Measurements from ENCODE around the gene USP22. TPM values are rescaled to one million over a fixed set of nuclear protein-coding genes. Genes with fewer than 3 reads are reported as not detected.
"Not testable (repeated sequence)": the region's sequence is repeated elsewhere in the genome, so short reads cannot be mapped to it uniquely, and the experiment has no call there.

Gene USP22
- total and polyA plus RNA-seq, 2 donors (not counting 1 experiment from before 2014, with no cell fraction given), result 235 TPM

DNA sequence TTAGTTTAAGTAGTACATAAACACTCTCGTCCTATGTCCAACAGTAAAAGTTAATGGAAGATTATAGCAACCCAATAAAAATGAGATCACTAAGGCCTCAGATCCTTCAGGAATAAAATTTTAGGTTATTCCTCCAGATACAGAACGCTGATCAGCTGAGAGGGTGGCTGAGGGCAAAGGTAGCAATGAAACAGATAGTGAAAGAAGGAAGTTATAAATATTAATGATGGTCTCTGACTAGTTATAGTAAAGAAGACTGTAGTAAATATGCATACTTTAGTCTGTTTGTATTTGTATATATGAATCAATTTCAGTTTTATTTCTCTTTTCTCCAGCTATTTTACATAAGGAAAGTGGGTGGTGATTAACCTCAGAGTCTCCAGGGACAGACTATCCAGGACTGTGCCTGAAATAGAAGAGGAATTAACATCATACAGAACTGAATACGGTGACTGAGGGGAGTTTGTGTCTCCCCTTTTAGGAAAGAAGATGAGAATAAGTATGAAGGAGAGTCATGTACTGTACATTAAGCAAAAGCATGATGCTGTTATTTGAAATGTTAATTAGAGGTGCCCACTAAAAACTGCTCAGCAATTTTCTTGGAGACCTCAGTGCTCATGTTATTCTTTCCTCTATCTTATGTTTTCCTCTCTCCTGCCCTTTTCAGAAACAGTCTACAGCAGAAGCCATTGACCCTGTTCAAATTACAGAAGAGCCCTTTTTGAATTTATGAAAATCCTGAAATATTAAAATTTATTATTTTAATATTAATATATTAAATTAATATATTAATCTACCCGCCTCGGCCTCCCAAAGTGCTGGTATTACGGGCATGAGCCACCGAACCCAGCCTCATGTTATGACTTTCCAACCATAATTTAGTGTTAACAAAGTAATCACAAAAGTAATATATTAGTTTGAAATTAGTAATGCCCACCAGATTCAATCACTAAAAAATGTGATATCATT is 47.4 kb upstream of the USP22 start:
- Histone ChIP-seq H3K9me3 (ENCODE audit: control insufficient read depth, insufficient read depth, low read depth, low read length) (no peaks in the 10 kb centered on the region), H3K27me3 (ENCODE audit: control insufficient read depth, insufficient read depth, low read length) (no peaks in the 10 kb centered on the region), H3K4me2 (ENCODE audit: extremely low read depth, insufficient read depth, low read length) (no peak overlapping the region), H2AFZ (ENCODE audit: low read length) (no peak overlapping the region), H4K20me1 (ENCODE audit: control insufficient read depth, extremely low read depth, insufficient read depth, low read length) (no peaks in the 10 kb centered on the region), H3K36me3 (ENCODE audit: control insufficient read depth, insufficient read depth, low read length) (no peaks in the 10 kb centered on the region), H3K79me2 (ENCODE audit: control insufficient read depth, insufficient read depth, low read length) (no peaks in the 10 kb centered on the region), H3K4me1 (ENCODE audit: control insufficient read depth, extremely low read depth, insufficient read depth, low read length) (no peaks in the 10 kb centered on the region), H3K27ac (ENCODE audit: insufficient read depth, low read length) (no peak overlapping the region), H3K9ac (ENCODE audit: insufficient read depth, low read length) (no peak overlapping the region), H3K4me3 (replicated peaks in 1 of 4; ENCODE audit: control extremely low read depth in 1 of 4, insufficient read depth in 1 of 4, low read depth in 3 of 4, low read length in 4 of 4) (no peak overlapping the region)
- DNase-seq (ENCODE audit: low read depth in 2 of 2), result no peak
- TF ChIP-seq EZH2 (IDR thresholded peaks at IDR 0.05; ENCODE audit: low read length, missing control alignments), result no peak

- H3K79me2 ChIP-seq (ENCODE audit: control insufficient read depth, insufficient read depth, low read length), result no peaks in the 10 kb centered on the region
- no peak overlapping the region for H3K9ac ChIP-seq (ENCODE audit: insufficient read depth, low read length)
- H3K27me3 ChIP-seq (ENCODE audit: control insufficient read depth, insufficient read depth, low read length), result no peaks in the 10 kb centered on the region
- H2AFZ ChIP-seq (ENCODE audit: low read length), result no peak overlapping the region
- H3K9me3 ChIP-seq (ENCODE audit: control insufficient read depth, insufficient read depth, low read depth, low read length), result no peaks in the 10 kb centered on the region
- H3K4me1 ChIP-seq (ENCODE audit: control insufficient read depth, extremely low read depth, insufficient read depth, low read length), result no peaks in the 10 kb centered on the region
- H3K27ac ChIP-seq (ENCODE audit: insufficient read depth, low read length), result no peak overlapping the region
- no peak overlapping the region for H3K4me3 ChIP-seq (replicated peaks in 1 of 4; ENCODE audit: control extremely low read depth in 1 of 4, insufficient read depth in 1 of 4, low read depth in 3 of 4, low read length in 4 of 4)
- DNase-seq (ENCODE audit: low read depth in 2 of 2), result peak in 1 of 2 donors; percentile 16
- no peak overlapping the region for H3K4me2 ChIP-seq (ENCODE audit: extremely low read depth, insufficient read depth, low read length)
- H4K20me1 ChIP-seq (ENCODE audit: control insufficient read depth, extremely low read depth, insufficient read depth, low read length), result no peaks in the 10 kb centered on the region
- TF ChIP-seq, protein P1, sequence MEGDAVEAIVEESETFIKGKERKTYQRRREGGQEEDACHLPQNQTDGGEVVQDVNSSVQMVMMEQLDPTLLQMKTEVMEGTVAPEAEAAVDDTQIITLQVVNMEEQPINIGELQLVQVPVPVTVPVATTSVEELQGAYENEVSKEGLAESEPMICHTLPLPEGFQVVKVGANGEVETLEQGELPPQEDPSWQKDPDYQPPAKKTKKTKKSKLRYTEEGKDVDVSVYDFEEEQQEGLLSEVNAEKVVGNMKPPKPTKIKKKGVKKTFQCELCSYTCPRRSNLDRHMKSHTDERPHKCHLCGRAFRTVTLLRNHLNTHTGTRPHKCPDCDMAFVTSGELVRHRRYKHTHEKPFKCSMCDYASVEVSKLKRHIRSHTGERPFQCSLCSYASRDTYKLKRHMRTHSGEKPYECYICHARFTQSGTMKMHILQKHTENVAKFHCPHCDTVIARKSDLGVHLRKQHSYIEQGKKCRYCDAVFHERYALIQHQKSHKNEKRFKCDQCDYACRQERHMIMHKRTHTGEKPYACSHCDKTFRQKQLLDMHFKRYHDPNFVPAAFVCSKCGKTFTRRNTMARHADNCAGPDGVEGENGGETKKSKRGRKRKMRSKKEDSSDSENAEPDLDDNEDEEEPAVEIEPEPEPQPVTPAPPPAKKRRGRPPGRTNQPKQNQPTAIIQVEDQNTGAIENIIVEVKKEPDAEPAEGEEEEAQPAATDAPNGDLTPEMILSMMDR (conservative IDR thresholded peaks at IDR 0.05 in 1 of 2, IDR thresholded peaks at IDR 0.05 in 1 of 2; ENCODE audit: low read depth in 1 of 2, low read length in 2 of 2), result no peak
- no peak for TF ChIP-seq EZH2 (IDR thresholded peaks at IDR 0.05; ENCODE audit: low read length, missing control alignments)
- H3K36me3 ChIP-seq (ENCODE audit: control insufficient read depth, insufficient read depth, low read length), result no peaks in the 10 kb centered on the region
These were observed 46.3 kb upstream of the USP22 start for GRCh38 chr17:21089145-21089544.

- TF ChIP-seq, protein P1 (conservative IDR thresholded peaks at IDR 0.05 in 1 of 2, IDR thresholded peaks at IDR 0.05 in 1 of 2; ENCODE audit: low read depth in 1 of 2, low read length in 2 of 2), result no peak
- Histone ChIP-seq H3K36me3 (ENCODE audit: control insufficient read depth, insufficient read depth, low read length) (no peaks in the 10 kb centered on the region), H4K20me1 (ENCODE audit: control insufficient read depth, extremely low read depth, insufficient read depth, low read length) (no peaks in the 10 kb centered on the region), H3K9me3 (ENCODE audit: control insufficient read depth, insufficient read depth, low read depth, low read length) (no peaks in the 10 kb centered on the region), H3K4me1 (ENCODE audit: control insufficient read depth, extremely low read depth, insufficient read depth, low read length) (no peaks in the 10 kb centered on the region), H3K79me2 (ENCODE audit: control insufficient read depth, insufficient read depth, low read length) (no peaks in the 10 kb centered on the region), H2AFZ (ENCODE audit: low read length) (no peak overlapping the region), H3K27ac (ENCODE audit: insufficient read depth, low read length) (no peak overlapping the region), H3K4me3 (replicated peaks in 1 of 4; ENCODE audit: control extremely low read depth in 1 of 4, insufficient read depth in 1 of 4, low read depth in 3 of 4, low read length in 4 of 4) (no peak overlapping the region), H3K27me3 (ENCODE audit: control insufficient read depth, insufficient read depth, low read length) (no peaks in the 10 kb centered on the region), H3K4me2 (ENCODE audit: extremely low read depth, insufficient read depth, low read length) (no peak overlapping the region), H3K9ac (ENCODE audit: insufficient read depth, low read length) (no peak overlapping the region)
- DNase-seq (ENCODE audit: low read depth in 2 of 2), result no peak
These were observed 42.9 kb upstream of the USP22 start for GRCh38 chr17:21085707-21086106.

- not testable (repeated sequence) for H3K27ac ChIP-seq (ENCODE audit: insufficient read depth, low read length); H3K9ac ChIP-seq (ENCODE audit: insufficient read depth, low read length); DNase-seq (ENCODE audit: low read depth in 2 of 2); H3K9me3 ChIP-seq (ENCODE audit: control insufficient read depth, insufficient read depth, low read depth, low read length); H3K27me3 ChIP-seq (ENCODE audit: control insufficient read depth, insufficient read depth, low read length); H3K4me3 ChIP-seq (replicated peaks in 1 of 4; ENCODE audit: control extremely low read depth in 1 of 4, insufficient read depth in 1 of 4, low read depth in 3 of 4, low read length in 4 of 4); H4K20me1 ChIP-seq (ENCODE audit: control insufficient read depth, extremely low read depth, insufficient read depth, low read length); H2AFZ ChIP-seq (ENCODE audit: low read length); H3K36me3 ChIP-seq (ENCODE audit: control insufficient read depth, insufficient read depth, low read length); H3K79me2 ChIP-seq (ENCODE audit: control insufficient read depth, insufficient read depth, low read length); H3K4me1 ChIP-seq (ENCODE audit: control insufficient read depth, extremely low read depth, insufficient read depth, low read length); H3K4me2 ChIP-seq (ENCODE audit: extremely low read depth, insufficient read depth, low read length)
These were observed 42.5 kb upstream of the USP22 start for GRCh38 chr17:21085280-21085679.
